Sciatic nerve (tissue), 2 donors: ENCODE measurements around the gene CAPN9. TPM values are rescaled to one million over a fixed set of nuclear protein-coding genes. Genes with fewer than 3 reads are reported as not detected.

Experiments used
- ATAC-seq: fragments of 200-7000 bp; cut with Tn5 transposase; one replicate; pipeline ENCODE4 v1.9.1; 2020; ENCODE audit warnings: mild to moderate bottlenecking, moderate library complexity
- DNase-seq: peaks from one replicate; pipeline ENCODE4 v3.0.0-alpha.2; 2020; ENCODE audit warnings: low spot score
- intact Hi-C: fragments of 100-400 bp; cut with DNase I; formaldehyde crosslinking; loops from one replicate; pipeline ENCODE4 v1.14.2; 2022
- total RNA-seq: library from RNA; stranded (reverse); fragmentation: NEBNext Ultra II Directional; extraction: Animal tissue kit (Norgen Biotek cat#: 25700); gene quantifications from one replicate; pipeline ENCODE4 v1.2.1, GENCODE V29; 2021
- donor health status: DM: no; HTN: no; CAD: no.
- donor health status: DM: no; HTN: no; CAD: no.

Gene CAPN9
- total RNA-seq, 1 donor from 2014 or later = 0.13 TPM

- DNase-seq = no peak
- intact Hi-C loops = loop anchor here (10.0 kb wide), 1 partner anchor 425 kb away; no protein-coding TSS in a partner anchor
- ATAC-seq = no peak
Observed at GRCh38 chr1:230790026-230790425, 42.8 kb downstream of the CAPN9 start.

GRCh38 chr1:230791986-230792564 is 44.9 kb downstream of the CAPN9 start:
- no peak for DNase-seq
- intact Hi-C loops = loop anchor here (10.0 kb wide), 1 partner anchor 423 kb away; no protein-coding TSS in a partner anchor
- ATAC-seq = no peak

GRCh38 chr1:230792691-230793462 is 45.7 kb downstream of the CAPN9 start:
- DNase-seq = no peak
- no peak for ATAC-seq
- intact Hi-C loops = loop anchor here (10.0 kb wide), 1 partner anchor 422 kb away; no protein-coding TSS in a partner anchor

GRCh38 chr1:230793463-230793745 is 46.2 kb downstream of the CAPN9 start:
- DNase-seq (no peak), ATAC-seq (no peak)
- intact Hi-C loops = loop anchor here (10.0 kb wide), 1 partner anchor 421 kb away; no protein-coding TSS in a partner anchor

- DNase-seq = no peak
- intact Hi-C loops = loop anchor here (10.0 kb wide), 1 partner anchor 420 kb away; no protein-coding TSS in a partner anchor
- ATAC-seq = no peak
Observed at GRCh38 chr1:230794431-230794830, 47.2 kb downstream of the CAPN9 start.

- intact Hi-C loops = loop anchor here (10.0 kb wide), 1 partner anchor 420 kb away; no protein-coding TSS in a partner anchor
- ATAC-seq (no peak), DNase-seq (no peak)
Observed at GRCh38 chr1:230794871-230795605, 47.9 kb downstream of the CAPN9 start.

- no peak for DNase-seq
- intact Hi-C loops = loop anchor here (1.0 to 10.0 kb wide), 2 partner anchors 119 to 418 kb away; no protein-coding TSS in a partner anchor
- no peak for ATAC-seq
Observed at GRCh38 chr1:230796626-230797025, 49.4 kb downstream of the CAPN9 start.

GRCh38 chr1:230797376-230797920 is 50.3 kb downstream of the CAPN9 start:
- intact Hi-C loops = loop anchor here (10.0 kb wide), 1 partner anchor 417 kb away; no protein-coding TSS in a partner anchor
- ATAC-seq (peak; percentile 22), DNase-seq (no peak)

GRCh38 chr1:230797942-230798365 is 50.8 kb downstream of the CAPN9 start:
- peak; percentile 81 for DNase-seq
- intact Hi-C loops = loop anchor here (10.0 kb wide), 1 partner anchor 417 kb away; no protein-coding TSS in a partner anchor
- peak; percentile 94 for ATAC-seq

GRCh38 chr1:230798491-230798890 is 51.3 kb downstream of the CAPN9 start:
- ATAC-seq (no peak), DNase-seq (no peak)
- intact Hi-C loops = loop anchor here (10.0 kb wide), 1 partner anchor 416 kb away; no protein-coding TSS in a partner anchor

- intact Hi-C loops = no loop called here
- DNase-seq = no peak
- ATAC-seq = no peak
Observed at GRCh38 chr1:230800891-230801840, 54.0 kb downstream of the CAPN9 start.

- intact Hi-C loops = no loop called here
- no peak for ATAC-seq
- DNase-seq = no peak
Observed at GRCh38 chr1:230804396-230804795, 57.2 kb downstream of the CAPN9 start.

- DNase-seq = no peak
Observed at GRCh38 chr1:230806552-230806951, 59.4 kb downstream of the CAPN9 start.

GRCh38 chr1:230807029-230807428 is 59.8 kb downstream of the CAPN9 start:
- ATAC-seq (peak; percentile 87), DNase-seq (peak; percentile 83)
- intact Hi-C loops = no loop called here

More at GRCh38 chr1:230806552-230806951, 59.4 kb downstream of the CAPN9 start:
- intact Hi-C loops = no loop called here
- ATAC-seq = no peak

- DNase-seq (peak; percentile 30), ATAC-seq (peak; percentile 87)
- intact Hi-C loops = no loop called here
Observed at GRCh38 chr1:230807561-230808280, 60.5 kb downstream of the CAPN9 start.

GRCh38 chr1:230808281-230808872 is 61.2 kb downstream of the CAPN9 start:
- intact Hi-C loops = no loop called here
- peak; percentile 41 for DNase-seq
- ATAC-seq = peak; percentile 83
